Activated T-helper 1 cell treated with anti-CD3 and anti-CD28 coated beads, Interleukin-12 subunit alpha, Interleukin-12 subunit beta, Interleukin-2, Interleukin-4 antibody, amounts not matched to agents 30 ng/mL and 10 ng/mL and 1 ng/mL, durations not matched to agents 14 hours and 24 hours and 36 hours (primary cell): Measurements from ENCODE around the gene PRSS33. TPM values are rescaled to one million over a fixed set of nuclear protein-coding genes. Genes with fewer than 3 reads are reported as not detected.
A peak's percentile ranks its signal among the peaks of the same experiment; 100 is the strongest.

Source experiments
- DNase-seq: peaks from one replicate; pipeline ENCODE4 v3.0.0; 2021; ENCODE audit warnings: low spot score
- H3K27ac Mint-ChIP-seq: one replicate; pipeline ENCODE4 v1.8.0; 2021; ENCODE audit warnings: mild to moderate bottlenecking, mixed read lengths
- H3K27me3 Mint-ChIP-seq: one replicate; pipeline ENCODE4 v1.8.0; 2022; ENCODE audit warnings: mild to moderate bottlenecking, moderate library complexity, mixed read lengths; ENCODE audit not compliant: insufficient read depth
- H3K36me3 Mint-ChIP-seq: one replicate; pipeline ENCODE4 v1.8.0; 2021; ENCODE audit warnings: low read depth, mixed read lengths
- H3K4me1 Mint-ChIP-seq: one replicate; pipeline ENCODE4 v1.8.0; 2021; ENCODE audit warnings: low read depth, mixed read lengths
- H3K4me3 Mint-ChIP-seq: one replicate; pipeline ENCODE4 v1.8.0; 2021; ENCODE audit warnings: mild to moderate bottlenecking, moderate library complexity, mixed read lengths
- H3K9me3 Mint-ChIP-seq: one replicate; pipeline ENCODE4 v1.8.0; 2021; ENCODE audit warnings: mixed read lengths
- intact Hi-C: fragments of 100-400 bp; cut with micrococcal nuclease; formaldehyde crosslinking; loops from one replicate; pipeline ENCODE4 v1.15.1; 2024
- total RNA-seq: library from RNA; stranded (reverse); gene quantifications from 2 replicates; pipeline ENCODE4 v1.2.3, GENCODE V29; 2022

PRSS33 gene
- total RNA-seq, 1 donor from 2014 or later, result 0.10 TPM

GRCh38 chr16:2818272-2818876 lies 31.0 kb upstream of the PRSS33 start:
- Mint-ChIP-seq H3K4me3 (no peak overlapping the region), H3K27ac (peak overlapping the region; percentile 13)
- no peak for DNase-seq

GRCh38 chr16:2817340-2818271 lies 30.2 kb upstream of the PRSS33 start:
- H3K27me3 Mint-ChIP-seq, result no peaks in the 10 kb centered on the region
- no peak for DNase-seq
- H3K27ac Mint-ChIP-seq, result peak overlapping the region; percentile 13
- intact Hi-C loops, result no loop called here
- no peaks in the 10 kb centered on the region for H3K4me1 Mint-ChIP-seq
- peak overlapping the region; percentile 45 for H3K4me3 Mint-ChIP-seq
- no peaks in the 10 kb centered on the region for H3K36me3 Mint-ChIP-seq
- no peaks in the 10 kb centered on the region for H3K9me3 Mint-ChIP-seq

More at GRCh38 chr16:2818272-2818876, 31.0 kb upstream of the PRSS33 start:
- H3K27me3 Mint-ChIP-seq, result no peaks in the 10 kb centered on the region
- no peaks in the 10 kb centered on the region for H3K9me3 Mint-ChIP-seq
- no peaks in the 10 kb centered on the region for H3K4me1 Mint-ChIP-seq
- no peaks in the 10 kb centered on the region for H3K36me3 Mint-ChIP-seq
- intact Hi-C loops, result no loop called here

GRCh38 chr16:2816751-2817339 lies 29.5 kb upstream of the PRSS33 start, which contains the start of gene PRSS21:
Gene PRSS21 (plus strand): TSS chr16:2817237. CDS start chr16:2817269, 32 bp downstream.
- Mint-ChIP-seq H3K27me3 (no peaks in the 10 kb centered on the region), H3K4me1 (no peaks in the 10 kb centered on the region), H3K27ac (no peak within 1 kb of the TSS), H3K9me3 (no peaks in the 10 kb centered on the region), H3K36me3 (no peaks in the 10 kb centered on the region), H3K4me3 (peak within 1 kb of the TSS; percentile 45)
- DNase-seq, result peak; percentile 9
- intact Hi-C loops, result no loop called here

GRCh38 chr16:2815299-2815771 lies 28.0 kb upstream of the PRSS33 start:
- Mint-ChIP-seq H3K36me3 (no peaks in the 10 kb centered on the region), H3K4me3 (no peak overlapping the region), H3K4me1 (no peaks in the 10 kb centered on the region), H3K9me3 (no peaks in the 10 kb centered on the region), H3K27ac (no peak overlapping the region), H3K27me3 (no peaks in the 10 kb centered on the region)
- DNase-seq, result no peak
- intact Hi-C loops, result no loop called here

- H3K9me3 Mint-ChIP-seq, result no peaks in the 10 kb centered on the region
- DNase-seq, result no peak
- intact Hi-C loops, result no loop called here
- no peaks in the 10 kb centered on the region for H3K4me1 Mint-ChIP-seq
- peaks cover 2% of the 10 kb centered on the region for H3K27me3 Mint-ChIP-seq
- H3K36me3 Mint-ChIP-seq, result no peaks in the 10 kb centered on the region
- H3K4me3 Mint-ChIP-seq, result no peak overlapping the region
- H3K27ac Mint-ChIP-seq, result no peak overlapping the region
These were observed 27.4 kb upstream of the PRSS33 start for GRCh38 chr16:2814551-2815298.

GRCh38 chr16:2813771-2814221 lies 26.4 kb upstream of the PRSS33 start:
- no peaks in the 10 kb centered on the region for H3K9me3 Mint-ChIP-seq
- intact Hi-C loops, result no loop called here
- H3K4me1 Mint-ChIP-seq, result no peaks in the 10 kb centered on the region
- no peak for DNase-seq
- H3K27me3 Mint-ChIP-seq, result peaks cover 2% of the 10 kb centered on the region
- no peak overlapping the region for H3K27ac Mint-ChIP-seq
- H3K36me3 Mint-ChIP-seq, result no peaks in the 10 kb centered on the region
- no peak overlapping the region for H3K4me3 Mint-ChIP-seq

GRCh38 chr16:2811703-2812471 lies 24.5 kb upstream of the PRSS33 start:
- no peak overlapping the region for H3K27ac Mint-ChIP-seq
- H3K4me1 Mint-ChIP-seq, result no peaks in the 10 kb centered on the region
- no peaks in the 10 kb centered on the region for H3K36me3 Mint-ChIP-seq
- no peak for DNase-seq
- no peak overlapping the region for H3K4me3 Mint-ChIP-seq
- peaks cover 2% of the 10 kb centered on the region for H3K27me3 Mint-ChIP-seq
- no peaks in the 10 kb centered on the region for H3K9me3 Mint-ChIP-seq
- intact Hi-C loops, result no loop called here

GRCh38 chr16:2810651-2811050 lies 23.3 kb upstream of the PRSS33 start:
- intact Hi-C loops, result no loop called here
- Mint-ChIP-seq H3K4me1 (no peaks in the 10 kb centered on the region), H3K36me3 (no peaks in the 10 kb centered on the region), H3K27me3 (peaks cover 2% of the 10 kb centered on the region), H3K4me3 (no peak overlapping the region), H3K9me3 (no peaks in the 10 kb centered on the region), H3K27ac (no peak overlapping the region)
- no peak for DNase-seq

GRCh38 chr16:2809149-2809760 lies 21.9 kb upstream of the PRSS33 start:
- Mint-ChIP-seq H3K4me3 (no peak overlapping the region), H3K4me1 (no peaks in the 10 kb centered on the region), H3K9me3 (no peaks in the 10 kb centered on the region), H3K27ac (no peak overlapping the region), H3K36me3 (no peaks in the 10 kb centered on the region), H3K27me3 (peaks cover 5% of the 10 kb centered on the region)
- intact Hi-C loops, result no loop called here
- DNase-seq, result no peak

- Mint-ChIP-seq H3K27me3 (peaks cover 9% of the 10 kb centered on the region), H3K27ac (no peak overlapping the region), H3K9me3 (peaks cover 5% of the 10 kb centered on the region), H3K36me3 (no peaks in the 10 kb centered on the region), H3K4me1 (no peaks in the 10 kb centered on the region), H3K4me3 (no peak overlapping the region)
- no peak for DNase-seq
- intact Hi-C loops, result no loop called here
These were observed 20.8 kb upstream of the PRSS33 start for GRCh38 chr16:2808181-2808580.

- intact Hi-C loops, result no loop called here
- Mint-ChIP-seq H3K27ac (no peak overlapping the region), H3K9me3 (peaks cover 5% of the 10 kb centered on the region), H3K36me3 (no peaks in the 10 kb centered on the region), H3K27me3 (peaks cover 9% of the 10 kb centered on the region), H3K4me1 (no peaks in the 10 kb centered on the region), H3K4me3 (no peak overlapping the region)
- no peak for DNase-seq
These were observed 18.9 kb upstream of the PRSS33 start for GRCh38 chr16:2806286-2806685.
